ENCODE data around the gene NALCN.

NALCN gene

GRCh38 chr13:101417501-101417900 lies 1.2 kb upstream of the NALCN start:
- DNase-seq (ENCODE audit: low read depth), result no peak
- TF ChIP-seq CTCF (conservative IDR thresholded peaks at IDR 0.05; ENCODE audit: control insufficient read depth, insufficient read depth, low read depth, low read length), result no peak
- H3K4me3 ChIP-seq (ENCODE audit: control insufficient read depth, low read depth, low read length), result no peak overlapping the region

- DNase-seq (ENCODE audit: low read depth), result peak; percentile 55
- peak overlapping the region; percentile 63 for H3K4me3 ChIP-seq (ENCODE audit: control insufficient read depth, low read depth, low read length)
- no peak for TF ChIP-seq CTCF (conservative IDR thresholded peaks at IDR 0.05; ENCODE audit: control insufficient read depth, insufficient read depth, low read depth, low read length)
Observed at GRCh38 chr13:101417043-101417406, 717 bp upstream of the NALCN start.

- H3K4me3 ChIP-seq (ENCODE audit: control insufficient read depth, low read depth, low read length), result peak overlapping the region; percentile 63
- no peak for TF ChIP-seq CTCF (conservative IDR thresholded peaks at IDR 0.05; ENCODE audit: control insufficient read depth, insufficient read depth, low read depth, low read length)
- no peak for DNase-seq (ENCODE audit: low read depth)
Observed at GRCh38 chr13:101415358-101416174, 742 bp downstream of the NALCN start.

GRCh38 chr13:101412076-101412475 lies 4.2 kb downstream of the NALCN start:
- no peak for DNase-seq (ENCODE audit: low read depth)
- no peak for TF ChIP-seq CTCF (conservative IDR thresholded peaks at IDR 0.05; ENCODE audit: control insufficient read depth, insufficient read depth, low read depth, low read length)
- no peak overlapping the region for H3K4me3 ChIP-seq (ENCODE audit: control insufficient read depth, low read depth, low read length)

- H3K4me3 ChIP-seq (ENCODE audit: control insufficient read depth, low read depth, low read length), result no peak overlapping the region
- no peak for TF ChIP-seq CTCF (conservative IDR thresholded peaks at IDR 0.05; ENCODE audit: control insufficient read depth, insufficient read depth, low read depth, low read length)
- no peak for DNase-seq (ENCODE audit: low read depth)
Observed at GRCh38 chr13:101408992-101409656, 7.2 kb downstream of the NALCN start.

- no peak overlapping the region for H3K4me3 ChIP-seq (ENCODE audit: control insufficient read depth, low read depth, low read length)
- no peak for DNase-seq (ENCODE audit: low read depth)
- no peak for TF ChIP-seq CTCF (conservative IDR thresholded peaks at IDR 0.05; ENCODE audit: control insufficient read depth, insufficient read depth, low read depth, low read length)
Observed at GRCh38 chr13:101408154-101408553, 8.2 kb downstream of the NALCN start.
